Measurements from ENCODE around the gene DGCR6.
"Not testable (repeated sequence)": the region's sequence is repeated elsewhere in the genome, so short reads cannot be mapped to it uniquely, and the experiment has no call there.

Gene DGCR6

GRCh38 chr22:18959741-18960140 is 53.6 kb downstream of the DGCR6 start:
- not testable (repeated sequence) for H3K36me3 ChIP-seq (ENCODE audit: insufficient read depth); H3K9ac ChIP-seq; H3K27ac ChIP-seq; H3K4me2 ChIP-seq; H3K79me2 ChIP-seq (ENCODE audit: insufficient read depth, low read depth); H3K4me3 ChIP-seq (IDR thresholded peaks at IDR 0.05; ENCODE audit: insufficient read depth, low read depth, low read length); H3K4me1 ChIP-seq (ENCODE audit: low read depth, poor library complexity, severe bottlenecking); H2AFZ ChIP-seq (ENCODE audit: low read depth); H4K20me1 ChIP-seq (ENCODE audit: insufficient read depth)
- H3K27me3 ChIP-seq (ENCODE audit: insufficient read depth, low read depth), result peaks cover 28% of the 10 kb centered on the region

DNA sequence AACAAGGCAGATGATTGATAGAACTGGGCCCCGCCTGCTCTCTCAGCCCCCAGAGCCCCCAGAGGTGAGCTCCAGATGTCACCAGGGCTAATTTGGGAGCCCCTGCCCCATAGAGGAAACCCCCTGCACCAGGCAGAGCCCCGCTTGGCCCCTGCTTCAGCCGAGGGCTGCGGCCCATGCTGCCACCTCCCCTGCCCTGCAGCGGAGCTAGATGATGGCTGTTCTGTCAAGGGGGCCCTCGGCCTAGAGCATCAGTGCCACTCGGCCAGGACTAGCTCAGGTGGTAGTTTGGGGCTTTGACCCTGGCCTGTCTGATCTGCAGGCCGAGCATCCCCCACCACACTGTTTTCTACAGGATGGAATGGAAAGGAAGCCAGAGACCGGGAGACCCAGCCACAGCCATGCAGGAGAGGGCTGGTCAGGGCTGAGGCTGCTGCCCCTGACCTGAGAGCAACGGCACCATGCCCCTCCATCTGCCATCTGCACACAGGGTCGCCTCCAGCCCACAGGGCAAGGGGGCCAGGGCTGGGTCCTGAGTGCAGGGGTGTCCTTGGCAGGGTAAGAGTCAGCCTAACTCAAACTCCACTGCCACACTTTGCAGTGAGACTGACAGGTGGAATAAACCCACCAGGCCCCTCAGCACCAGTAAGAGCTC is 54.2 kb downstream of the DGCR6 start:
- H3K79me2 ChIP-seq (ENCODE audit: insufficient read depth, low read depth); H3K4me3 ChIP-seq (IDR thresholded peaks at IDR 0.05; ENCODE audit: insufficient read depth, low read depth, low read length); H4K20me1 ChIP-seq (ENCODE audit: insufficient read depth); H2AFZ ChIP-seq (ENCODE audit: low read depth); H3K36me3 ChIP-seq (ENCODE audit: insufficient read depth); H3K4me2 ChIP-seq; H3K4me1 ChIP-seq (ENCODE audit: low read depth, poor library complexity, severe bottlenecking); H3K9ac ChIP-seq; H3K27ac ChIP-seq: not testable (repeated sequence)
- peaks cover 28% of the 10 kb centered on the region for H3K27me3 ChIP-seq (ENCODE audit: insufficient read depth, low read depth)

GRCh38 chr22:18961201-18961600 is 55.1 kb downstream of the DGCR6 start:
- not testable (repeated sequence) for H3K27ac ChIP-seq; H4K20me1 ChIP-seq (ENCODE audit: insufficient read depth); H3K79me2 ChIP-seq (ENCODE audit: insufficient read depth, low read depth); H3K4me3 ChIP-seq (IDR thresholded peaks at IDR 0.05; ENCODE audit: insufficient read depth, low read depth, low read length); H2AFZ ChIP-seq (ENCODE audit: low read depth); H3K4me2 ChIP-seq; H3K4me1 ChIP-seq (ENCODE audit: low read depth, poor library complexity, severe bottlenecking); H3K36me3 ChIP-seq (ENCODE audit: insufficient read depth); H3K9ac ChIP-seq
- H3K27me3 ChIP-seq (ENCODE audit: insufficient read depth, low read depth), result peaks cover 21% of the 10 kb centered on the region

Measured in KMS-11 (cell line).